Prostate gland (tissue), 2 donors: ENCODE data around the gene NNT. TPM values are rescaled to one million over a fixed set of nuclear protein-coding genes. Genes with fewer than 3 reads are reported as not detected.
A peak's percentile ranks its signal among the peaks of the same experiment; 100 is the strongest.
"Not testable (repeated sequence)": the region's sequence is repeated elsewhere in the genome, so short reads cannot be mapped to it uniquely, and the experiment has no call there.

Experiments used
- DNase-seq: peaks from one replicate; pipeline ENCODE4 v3.0.0-alpha.2; 2019; ENCODE audit warnings: low spot score
- H3K27ac ChIP-seq, 2 donors: fragments of 200-600 bp; sonication (generic); 2 replicates each; pipeline ENCODE4 v1.5.1; 2017 to 2019
- H3K27me3 ChIP-seq: fragments of 200-600 bp; sonication (generic); replicated peaks from 2 replicates; pipeline ENCODE4 v1.5.1; 2019; ENCODE audit not compliant: insufficient read depth
- H3K36me3 ChIP-seq, 2 donors: fragments of 200-600 bp; sonication (generic); 1 replicate in 1 of 2; 2 replicates in 1 of 2; pipeline versions ENCODE4 v1.5.1 to v1.8.1; 2017 to 2019
- H3K4me1 ChIP-seq: fragments of 200-600 bp; sonication (generic); replicated peaks from 2 replicates; pipeline ENCODE4 v1.5.1; 2019
- H3K4me3 ChIP-seq, 2 donors: fragments of 200-600 bp; sonication (generic); 2 replicates each; pipeline ENCODE4 v1.5.1; 2017 to 2019
- H3K9me3 ChIP-seq: fragments of 200-600 bp; sonication (generic); 2 replicates; pipeline ENCODE4 v1.5.1; 2017
- CTCF ChIP-seq, 4 experiments: fragments of 200-600 bp in 2 of 4; fragments of 450-650 bp in 2 of 4; sonication (generic) in 2 of 4; IDR thresholded peaks; 1 replicate in 3 of 4; 2 replicates in 1 of 4; pipeline ENCODE4 v1.5.1; 2016 to 2019; ENCODE audit warnings: antibody characterized with exemption in 4 of 4, mild to moderate bottlenecking in 2 of 4, moderate library complexity in 2 of 4
- POLR2A ChIP-seq: fragments of 450-650 bp; IDR thresholded peaks from one replicate; pipeline ENCODE4 v1.6.1; 2016; ENCODE audit warnings: antibody characterized with exemption, mild to moderate bottlenecking
- POLR2AphosphoS5 ChIP-seq: sonication (generic); formaldehyde crosslinking; IDR thresholded peaks from one replicate; pipeline ENCODE4 v1.6.1; 2017; ENCODE audit warnings: antibody characterized with exemption
- WGBS: methylation state at CpG from one replicate; pipeline ENCODE4 v1.1.5; 2018; 5-methylcytosine and 5-hydroxymethylcytosine counted together
- intact Hi-C: fragments of 100-400 bp; cut with DNase I; formaldehyde crosslinking; loops from one replicate; pipeline ENCODE4 v1.14.2; 2022
- total RNA-seq, 2 donors: library from RNA; depleted of rRNA; stranded (reverse); fragments of >200 nt; gene quantifications; one replicate each; pipeline ENCODE4 v1.1.0, GENCODE V29; 2016

The NNT gene
- total RNA-seq, 2 donors from 2014 or later = 30.6 to 31.4 TPM

- Histone ChIP-seq H3K9me3 (no peaks in the 10 kb centered on the region), H3K4me1 (no peaks in the 10 kb centered on the region), H3K27ac (peak overlapping the region; percentile 9 to 10), H3K27me3 (no peaks in the 10 kb centered on the region), H3K4me3 (no peak overlapping the region), H3K36me3 (no peaks in the 10 kb centered on the region)
- no peak for DNase-seq
- intact Hi-C loops = no loop called here
- TF ChIP-seq POLR2A (no peak), CTCF (IDR thresholded peaks at IDR 0.05) (no peak), POLR2AphosphoS5 (no peak)
- WGBS = 74% methylated on average over 5 of the region's 5 CpGs
Observed at GRCh38 chr5:43571237-43571636, 31.7 kb upstream of the NNT start.

- Histone ChIP-seq H3K36me3 (no peaks in the 10 kb centered on the region), H3K4me3 (no peak overlapping the region), H3K27me3 (no peaks in the 10 kb centered on the region), H3K27ac (no peak overlapping the region), H3K4me1 (no peaks in the 10 kb centered on the region), H3K9me3 (no peaks in the 10 kb centered on the region)
- no peak for TF ChIP-seq POLR2A
- TF ChIP-seq POLR2AphosphoS5 = peak; percentile 78
- WGBS = 17% methylated on average over 2 of the region's 2 CpGs
- intact Hi-C loops = loop anchor here (2.0 kb wide), 1 partner anchor 16 kb away; the partner anchor contains the start of gene PAIP1
- peak; percentile 42 for DNase-seq
Observed at GRCh38 chr5:43572357-43572756, 30.6 kb upstream of the NNT start.

- H3K4me3 ChIP-seq = no peak overlapping the region
Observed at GRCh38 chr5:43573058-43573457, 29.9 kb upstream of the NNT start.

GRCh38 chr5:43580402-43581210, 22.4 kb upstream of the NNT start:
- H3K27me3 ChIP-seq, H3K36me3 ChIP-seq, H3K4me3 ChIP-seq, H3K27ac ChIP-seq, H3K9me3 ChIP-seq, intact Hi-C loops, DNase-seq, H3K4me1 ChIP-seq: not testable (repeated sequence)
- 91% methylated on average over 10 of the region's 10 CpGs for WGBS

More at GRCh38 chr5:43573058-43573457, 29.9 kb upstream of the NNT start:
- intact Hi-C loops = loop anchor here (2.0 kb wide), 1 partner anchor 16 kb away; the partner anchor contains the start of gene PAIP1
- 46% methylated on average over 1 of the region's 1 CpG for WGBS
- Histone ChIP-seq H3K4me1 (no peaks in the 10 kb centered on the region), H3K27ac (no peak overlapping the region), H3K27me3 (no peaks in the 10 kb centered on the region), H3K36me3 (no peaks in the 10 kb centered on the region), H3K9me3 (no peaks in the 10 kb centered on the region)
- TF ChIP-seq CTCF (IDR thresholded peaks at IDR 0.05) (no peak), POLR2AphosphoS5 (no peak)
- DNase-seq = no peak

DNA sequence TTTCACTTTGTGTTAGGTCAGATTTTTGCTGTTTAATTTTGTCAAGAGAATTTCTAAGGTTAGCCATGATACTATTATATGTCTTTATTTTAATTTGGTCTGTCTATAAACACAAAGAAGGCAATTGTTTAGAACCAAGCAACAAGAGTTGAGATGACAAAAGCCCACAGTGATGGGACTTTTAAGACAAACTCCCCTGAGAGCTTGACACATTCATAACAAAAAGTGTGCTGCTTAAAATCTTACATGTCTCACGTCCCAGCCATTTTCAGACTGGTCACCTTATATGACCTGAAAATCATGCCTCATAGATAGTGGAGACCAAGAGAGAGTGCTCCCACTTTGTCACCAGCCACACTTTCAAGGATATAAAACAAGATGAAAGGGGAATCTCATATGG, 21.6 kb upstream of the NNT start:
- Histone ChIP-seq H3K27me3 (no peaks in the 10 kb centered on the region), H3K36me3 (no peaks in the 10 kb centered on the region), H3K27ac (no peak overlapping the region), H3K9me3 (no peaks in the 10 kb centered on the region), H3K4me3 (no peak overlapping the region), H3K4me1 (no peaks in the 10 kb centered on the region)
- WGBS = 76% methylated on average over 1 of the region's 1 CpG
- intact Hi-C loops = no loop called here
- no peak for DNase-seq
- TF ChIP-seq POLR2AphosphoS5 (no peak), POLR2A (no peak), CTCF (IDR thresholded peaks at IDR 0.05) (no peak)
